Suprapubic skin (tissue), 4 donors: ENCODE measurements around the gene MAP3K1. TPM values are rescaled to one million over a fixed set of nuclear protein-coding genes. Genes with fewer than 3 reads are reported as not detected.

Experiments used
- DNase-seq, 2 donors: peaks; one replicate each; pipeline ENCODE4 v3.0.0-alpha.2; 2019; ENCODE audit warnings: low spot score in 2 of 2
- H3K27ac ChIP-seq: fragments of 200-600 bp; sonication (generic); one replicate; pipeline ENCODE4 v1.5.1; 2019
- H3K27me3 ChIP-seq: fragments of 200-600 bp; sonication (generic); one replicate; pipeline ENCODE4 v1.5.1; 2019
- H3K36me3 ChIP-seq: fragments of 200-600 bp; sonication (generic); one replicate; pipeline ENCODE4 v1.5.1; 2019
- H3K4me1 ChIP-seq: fragments of 200-600 bp; sonication (generic); one replicate; pipeline ENCODE4 v1.5.1; 2019
- H3K4me3 ChIP-seq: fragments of 200-600 bp; sonication (generic); one replicate; pipeline ENCODE4 v1.5.1; 2019; ENCODE audit warnings: mild to moderate bottlenecking
- H3K9me3 ChIP-seq: fragments of 200-600 bp; sonication (generic); one replicate; pipeline ENCODE4 v1.5.1; 2019
- CTCF ChIP-seq, 2 donors: fragments of 200-600 bp in 1 of 2; fragments of 450-650 bp in 1 of 2; sonication (generic) in 1 of 2; IDR thresholded peaks; one replicate each; pipeline ENCODE4 v1.5.1; 2016 to 2019; ENCODE audit warnings: antibody characterized with exemption in 2 of 2, mild to moderate bottlenecking in 1 of 2, moderate library complexity in 1 of 2
- EP300 ChIP-seq: sonication (generic); formaldehyde crosslinking; IDR thresholded peaks from one replicate; pipeline ENCODE4 v1.6.1; 2017; ENCODE audit warnings: antibody characterized with exemption
- POLR2A ChIP-seq, 2 donors: fragments of 450-650 bp; IDR thresholded peaks; one replicate each; pipeline ENCODE4 v1.6.1; 2017; ENCODE audit warnings: antibody characterized with exemption in 2 of 2, mild to moderate bottlenecking in 2 of 2, moderate library complexity in 2 of 2
- POLR2AphosphoS5 ChIP-seq, 3 donors: sonication (generic); formaldehyde crosslinking; IDR thresholded peaks; one replicate each; pipeline ENCODE4 v1.6.1; 2017; ENCODE audit warnings: antibody characterized with exemption in 3 of 3
- WGBS: methylation state at CpG from one replicate; pipeline ENCODE4 v1.1.5; 2018; 5-methylcytosine and 5-hydroxymethylcytosine counted together
- total RNA-seq, 4 donors: library from RNA; depleted of rRNA; stranded (reverse); fragments of >200 nt; gene quantifications; one replicate each; pipeline ENCODE4 v1.1.0, GENCODE V29; 2016

MAP3K1 gene
- total RNA-seq, 4 donors from 2014 or later = 48.4 to 89.2 (median 61.1) TPM

- H3K27ac ChIP-seq = no peak overlapping the region
- no peaks in the 10 kb centered on the region for H3K27me3 ChIP-seq
- H3K36me3 ChIP-seq = peaks cover 48% of the 10 kb centered on the region
- no peak overlapping the region for H3K4me3 ChIP-seq
- no peaks in the 10 kb centered on the region for H3K9me3 ChIP-seq
- no peak for TF ChIP-seq CTCF (IDR thresholded peaks at IDR 0.05)
- TF ChIP-seq POLR2A (IDR thresholded peaks at IDR 0.05) = no peak
- TF ChIP-seq POLR2AphosphoS5 (IDR thresholded peaks at IDR 0.05) = no peak
- DNase-seq = no peak
- no peaks in the 10 kb centered on the region for H3K4me1 ChIP-seq
- 91% methylated on average over 5 of the region's 5 CpGs for WGBS
These were observed 78.1 kb downstream of the MAP3K1 start for GRCh38 chr5:56893251-56893951.

GRCh38 chr5:56896763-56897162 is 81.4 kb downstream of the MAP3K1 start:
- TF ChIP-seq POLR2AphosphoS5 (IDR thresholded peaks at IDR 0.05) (no peak), EP300 (no peak), CTCF (IDR thresholded peaks at IDR 0.05) (no peak), POLR2A (IDR thresholded peaks at IDR 0.05) (no peak)
- H3K4me3 ChIP-seq = no peak overlapping the region
- no peak overlapping the region for H3K27ac ChIP-seq
- 96% methylated on average over 4 of the region's 4 CpGs for WGBS
- H3K4me1 ChIP-seq = no peaks in the 10 kb centered on the region
- no peak for DNase-seq
- no peaks in the 10 kb centered on the region for H3K9me3 ChIP-seq
- H3K27me3 ChIP-seq = no peaks in the 10 kb centered on the region
- H3K36me3 ChIP-seq = peaks cover 23% of the 10 kb centered on the region

- no peak overlapping the region for H3K27ac ChIP-seq
- no peaks in the 10 kb centered on the region for H3K4me1 ChIP-seq
- H3K9me3 ChIP-seq = no peaks in the 10 kb centered on the region
- no peak for TF ChIP-seq POLR2A (IDR thresholded peaks at IDR 0.05)
- TF ChIP-seq EP300 = no peak
- no peak for TF ChIP-seq POLR2AphosphoS5 (IDR thresholded peaks at IDR 0.05)
- no peak for TF ChIP-seq CTCF (IDR thresholded peaks at IDR 0.05)
- no peaks in the 10 kb centered on the region for H3K27me3 ChIP-seq
- H3K36me3 ChIP-seq = peaks cover 15% of the 10 kb centered on the region
- H3K4me3 ChIP-seq = no peak overlapping the region
- no peak for DNase-seq
- 90% methylated on average over 4 of the region's 4 CpGs for WGBS
These were observed 82.9 kb downstream of the MAP3K1 start for GRCh38 chr5:56898213-56898612.

- no peaks in the 10 kb centered on the region for H3K36me3 ChIP-seq
- H3K4me3 ChIP-seq = no peak overlapping the region
- no peak overlapping the region for H3K27ac ChIP-seq
- no peak for DNase-seq
- TF ChIP-seq CTCF (IDR thresholded peaks at IDR 0.05) (no peak), EP300 (no peak), POLR2AphosphoS5 (IDR thresholded peaks at IDR 0.05) (no peak), POLR2A (IDR thresholded peaks at IDR 0.05) (no peak)
- no peaks in the 10 kb centered on the region for H3K27me3 ChIP-seq
- 55% methylated on average over 4 of the region's 4 CpGs for WGBS
- H3K9me3 ChIP-seq = no peaks in the 10 kb centered on the region
- H3K4me1 ChIP-seq = no peaks in the 10 kb centered on the region
These were observed 85.0 kb downstream of the MAP3K1 start for GRCh38 chr5:56900395-56900794.

- Histone ChIP-seq H3K4me3 (no peak overlapping the region), H3K9me3 (no peaks in the 10 kb centered on the region), H3K4me1 (no peaks in the 10 kb centered on the region), H3K36me3 (no peaks in the 10 kb centered on the region), H3K27me3 (no peaks in the 10 kb centered on the region), H3K27ac (no peak overlapping the region)
- TF ChIP-seq EP300 (no peak), POLR2A (IDR thresholded peaks at IDR 0.05) (no peak), CTCF (IDR thresholded peaks at IDR 0.05) (peak; percentile 53 to 54)
- 38% methylated on average over 3 of the region's 3 CpGs for WGBS
- no peak for DNase-seq
These were observed 85.7 kb downstream of the MAP3K1 start for GRCh38 chr5:56900858-56901578.
